Liver (tissue), 9 donors: ENCODE data around the gene SH2D7. TPM values are rescaled to one million over a fixed set of nuclear protein-coding genes. Genes with fewer than 3 reads are reported as not detected.

Experiments used
- DNase-seq: peaks from one replicate; pipeline ENCODE4 v3.0.0-alpha.2; 2017; ENCODE audit warnings: low spot score
- H3K27ac ChIP-seq, 2 donors: one replicate each; pipeline ENCODE4 v1.7.0; 2013; ENCODE audit warnings: inconsistent platforms in 2 of 2, low read length in 2 of 2, control low read depth in 1 of 2, low read depth in 1 of 2, mild to moderate bottlenecking in 1 of 2
- H3K27me3 ChIP-seq, 4 donors: one replicate each; pipeline versions ENCODE4 v1.6.1 to v1.7.0; 2013; ENCODE audit warnings: low read length in 3 of 4, inconsistent platforms in 1 of 4, mild to moderate bottlenecking in 1 of 4, moderate library complexity in 1 of 4; ENCODE audit not compliant: control insufficient read depth in 4 of 4, insufficient read depth in 4 of 4
- H3K36me3 ChIP-seq, 4 donors: one replicate each; pipeline versions ENCODE4 v1.6.1 to v1.7.0; 2013; ENCODE audit warnings: low read length in 3 of 4, mild to moderate bottlenecking in 3 of 4, low read depth in 1 of 4, moderate library complexity in 1 of 4; ENCODE audit not compliant: control insufficient read depth in 4 of 4, insufficient read depth in 3 of 4
- H3K4me1 ChIP-seq, 4 donors: one replicate each; pipeline versions ENCODE4 v1.6.1 to v1.7.0; 2013; ENCODE audit warnings: low read length in 3 of 4, mild to moderate bottlenecking in 3 of 4, moderate library complexity in 1 of 4; ENCODE audit not compliant: control insufficient read depth in 4 of 4, insufficient read depth in 4 of 4
- H3K4me3 ChIP-seq, 3 donors: one replicate each; pipeline versions ENCODE4 v1.6.1 to v1.7.0; 2013; ENCODE audit warnings: low read length in 3 of 3, control low read depth in 1 of 3, low read depth in 1 of 3, mild to moderate bottlenecking in 1 of 3
- H3K9ac ChIP-seq, 2 donors: one replicate each; pipeline ENCODE4 v1.7.0; 2013; ENCODE audit warnings: low read length in 2 of 2, mild to moderate bottlenecking in 2 of 2, moderate library complexity in 2 of 2, control low read depth in 1 of 2, low read depth in 1 of 2
- H3K9me3 ChIP-seq, 4 donors: one replicate each; pipeline versions ENCODE4 v1.6.1 to v1.7.0; 2013; ENCODE audit warnings: low read length in 3 of 4; ENCODE audit not compliant: control insufficient read depth in 4 of 4
- ATF3 ChIP-seq: IDR thresholded peaks from 2 replicates; pipeline ENCODE4 v1.6.1; 2016; ENCODE audit warnings: antibody characterized with exemption
- FOXA1 ChIP-seq: IDR thresholded peaks from 2 replicates; pipeline ENCODE4 v1.6.1; 2016; ENCODE audit warnings: antibody characterized with exemption
- FOXA2 ChIP-seq: IDR thresholded peaks from 2 replicates; pipeline ENCODE4 v1.6.1; 2016; ENCODE audit warnings: antibody characterized with exemption
- GABPA ChIP-seq, 2 donors: IDR thresholded peaks in 1 of 2; conservative IDR thresholded peaks in 1 of 2; 2 replicates each; pipeline ENCODE4 v1.6.1; 2016; ENCODE audit warnings: antibody characterized with exemption in 2 of 2, mild to moderate bottlenecking in 1 of 2, moderate library complexity in 1 of 2
- HNF4A ChIP-seq, 2 donors: conservative IDR thresholded peaks; 2 replicates each; pipeline ENCODE4 v1.6.1; 2016; ENCODE audit warnings: antibody characterized with exemption in 2 of 2, mild to moderate bottlenecking in 2 of 2
- HNF4G ChIP-seq: IDR thresholded peaks from 2 replicates; pipeline ENCODE4 v1.6.1; 2016; ENCODE audit warnings: antibody characterized with exemption
- JUND ChIP-seq, 2 donors: IDR thresholded peaks; 2 replicates each; pipeline ENCODE4 v1.6.1; 2016; ENCODE audit warnings: antibody characterized with exemption in 2 of 2
- MAX ChIP-seq: IDR thresholded peaks from 2 replicates; pipeline ENCODE4 v1.6.1; 2016; ENCODE audit warnings: antibody characterized with exemption
- NR2F2 ChIP-seq: IDR thresholded peaks from 2 replicates; pipeline ENCODE4 v1.6.1; 2016; ENCODE audit warnings: antibody characterized with exemption
- RAD21 ChIP-seq, 2 donors: IDR thresholded peaks; 2 replicates each; pipeline ENCODE4 v1.6.1; 2016; ENCODE audit warnings: antibody characterized with exemption in 2 of 2, mild to moderate bottlenecking in 2 of 2
- REST ChIP-seq: IDR thresholded peaks from 2 replicates; pipeline ENCODE4 v1.6.1; 2016; ENCODE audit warnings: antibody characterized with exemption, mild to moderate bottlenecking
- SP1 ChIP-seq: IDR thresholded peaks from 2 replicates; pipeline ENCODE4 v1.6.1; 2018; ENCODE audit warnings: antibody characterized with exemption, mild to moderate bottlenecking
- TAF1 ChIP-seq: conservative IDR thresholded peaks from 2 replicates; pipeline ENCODE4 v1.6.1; 2016; ENCODE audit warnings: antibody characterized with exemption, mild to moderate bottlenecking
- YY1 ChIP-seq: IDR thresholded peaks from 2 replicates; pipeline ENCODE4 v1.6.1; 2016; ENCODE audit warnings: antibody characterized with exemption, mild to moderate bottlenecking
- WGBS: extraction: QIAGEN DNeasy Blood & Tissue Kit; methylation state at CpG from one replicate; pipeline ENCODE4 v1.1.7; 2013; 5-methylcytosine and 5-hydroxymethylcytosine counted together
- polyA plus RNA-seq, 2 donors: library from polyadenylated mRNA; stranded (reverse) in 1 of 2; unstranded in 1 of 2; fragments of 200-250 nt in 1 of 2; fragments of >200 nt in 1 of 2; fragmentation: Nextera tagmentation in 1 of 2; extraction: Ambion mirVana in 1 of 2; gene quantifications; one replicate each; pipeline versions ENCODE4 v1.2.1 to v1.2.3, GENCODE V29; 2013 to 2015
- total RNA-seq, 2 donors: library from RNA; depleted of rRNA; stranded (reverse); fragments of >200 nt; gene quantifications; one replicate each; pipeline ENCODE4 v1.2.3, GENCODE V29; 2014
- donor health status: healthy.
- donor health status: healthy.
- donor health status: healthy.
- donor health status: healthy.
- donor health status: healthy.

The SH2D7 gene
- total and polyA plus RNA-seq, 4 donors: not detected

- Histone ChIP-seq H3K4me3 (no peak overlapping the region), H3K27ac (no peak overlapping the region), H3K36me3 (no peaks in the 10 kb centered on the region), H3K9me3 (no peaks in the 10 kb centered on the region), H3K9ac (no peak overlapping the region), H3K4me1 (peaks cover 0 to 4% (median 0%) of the 10 kb centered on the region in 4 donors), H3K27me3 (no peaks in the 10 kb centered on the region)
- no peak for TF ChIP-seq HNF4A (conservative IDR thresholded peaks at IDR 0.05)
- TF ChIP-seq ATF3: no peak
- no peak for TF ChIP-seq TAF1
- TF ChIP-seq RAD21 (IDR thresholded peaks at IDR 0.05): no peak
- TF ChIP-seq MAX: no peak
- no peak for TF ChIP-seq HNF4G
- no peak for TF ChIP-seq GABPA (IDR thresholded peaks at IDR 0.05 in 1 of 2, conservative IDR thresholded peaks at IDR 0.05 in 1 of 2)
- TF ChIP-seq FOXA1: no peak
- TF ChIP-seq JUND (IDR thresholded peaks at IDR 0.05): no peak
- no peak for TF ChIP-seq FOXA2
- TF ChIP-seq REST: no peak
- no peak for TF ChIP-seq SP1
- no peak for DNase-seq
- WGBS: 80% methylated on average over 1 of the region's 1 CpG
Observed at GRCh38 chr15:78082743-78083110, 9.6 kb upstream of the SH2D7 start.

- peaks cover 0 to 3% (median 0%) of the 10 kb centered on the region in 4 donors for H3K4me1 ChIP-seq
- WGBS: 95% methylated on average over 4 of the region's 4 CpGs
Observed at GRCh38 chr15:78083186-78083585, 9.2 kb upstream of the SH2D7 start.

More at GRCh38 chr15:78083186-78083585, 9.2 kb upstream of the SH2D7 start:
- Histone ChIP-seq H3K27ac (no peak overlapping the region), H3K27me3 (no peaks in the 10 kb centered on the region), H3K9ac (no peak overlapping the region), H3K36me3 (no peaks in the 10 kb centered on the region), H3K9me3 (no peaks in the 10 kb centered on the region), H3K4me3 (no peak overlapping the region)
- TF ChIP-seq NR2F2 (no peak), REST (no peak), ATF3 (no peak), HNF4G (no peak), YY1 (no peak), TAF1 (no peak), FOXA2 (no peak), RAD21 (IDR thresholded peaks at IDR 0.05) (no peak), FOXA1 (no peak), HNF4A (conservative IDR thresholded peaks at IDR 0.05) (no peak), MAX (no peak)
- DNase-seq: no peak
